ENCODE measurements around the gene GABRG3.

Gene GABRG3

GRCh38 chr15:27535445-27536129 lies 564.6 kb downstream of the GABRG3 start:
- no peak for DNase-seq

- no peak for DNase-seq
Measured at GRCh38 chr15:27538325-27538724, 567.3 kb downstream of the GABRG3 start.

GRCh38 chr15:27541581-27541980 lies 570.6 kb downstream of the GABRG3 start:
- no peak for DNase-seq

DNA sequence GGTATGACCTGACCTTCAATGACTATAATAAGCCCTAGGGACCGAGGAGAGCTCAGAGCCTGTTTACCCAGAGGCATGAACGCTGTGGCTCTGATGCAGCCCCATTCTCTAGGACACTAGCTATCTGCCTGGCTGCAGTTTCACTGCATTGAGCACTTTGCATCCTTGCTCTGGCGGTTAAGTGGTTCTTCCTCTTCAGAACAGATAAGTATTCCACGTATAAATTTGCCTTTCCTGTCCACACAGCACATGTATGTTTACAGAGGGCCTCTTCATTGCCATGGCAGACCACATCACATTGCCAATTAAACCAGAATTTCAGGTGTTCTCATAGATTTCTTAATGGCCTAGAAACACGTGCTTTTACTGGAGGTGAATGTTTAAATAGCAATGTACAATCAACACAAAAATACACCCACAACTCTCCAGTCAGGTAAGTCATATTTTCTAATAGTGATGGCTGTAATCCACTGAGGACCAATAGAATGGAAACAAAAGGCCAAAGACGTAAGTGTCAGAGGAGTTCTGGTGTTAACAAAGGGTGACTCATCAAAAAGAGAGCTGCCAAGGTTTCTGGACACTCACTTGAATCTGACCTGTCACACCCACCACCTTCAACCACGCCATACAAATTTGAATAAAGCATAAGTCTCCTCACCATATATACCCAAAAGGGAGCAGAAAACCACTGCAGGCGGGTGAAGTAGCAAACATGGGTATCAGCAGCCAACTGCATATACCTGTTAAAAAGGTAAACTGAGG lies 574.7 kb downstream of the GABRG3 start:
- no peak for DNase-seq

DNA sequence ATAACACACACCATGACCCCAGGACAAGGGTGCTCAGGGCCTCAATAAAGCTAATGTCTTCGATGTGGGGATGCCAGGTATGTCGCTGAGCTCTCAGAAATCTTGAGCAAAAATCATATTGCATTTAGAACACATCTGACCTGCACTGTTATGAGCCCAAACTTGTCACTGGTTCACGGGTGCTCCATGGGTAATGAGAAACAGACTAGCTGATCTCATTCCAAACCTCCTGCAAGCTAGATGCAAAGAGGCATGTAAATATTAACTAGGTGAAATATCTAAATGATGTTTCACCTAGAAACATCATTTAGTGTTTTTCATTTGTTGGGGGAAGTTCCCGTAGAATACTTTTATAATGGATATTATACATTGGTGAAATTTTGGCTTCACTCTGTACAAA lies 578.8 kb downstream of the GABRG3 start:
- no peak for DNase-seq

DNA sequence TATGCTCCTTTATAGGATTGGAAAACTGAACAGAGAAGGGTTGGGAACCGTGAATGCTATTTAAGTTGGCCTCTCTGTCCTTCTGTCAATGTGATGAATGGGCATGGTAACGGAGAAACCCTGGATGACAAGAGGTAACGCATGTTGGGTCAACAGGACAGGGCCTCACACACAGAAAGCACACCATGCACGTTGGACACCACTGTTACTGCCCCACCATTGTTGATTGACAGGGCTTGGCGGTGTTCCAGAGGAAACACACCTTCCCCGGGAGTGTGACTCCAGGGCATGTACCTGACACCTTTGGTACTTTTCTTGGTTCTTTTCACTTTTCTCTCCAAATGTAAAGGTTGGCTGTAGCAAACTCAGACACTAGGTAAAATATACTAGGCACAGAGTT lies 579.7 kb downstream of the GABRG3 start:
- no peak for DNase-seq

- no peak for DNase-seq
Measured at GRCh38 chr15:27561816-27562215, 590.8 kb downstream of the GABRG3 start.

- no peak for DNase-seq
Measured at GRCh38 chr15:27563765-27564370, 592.9 kb downstream of the GABRG3 start.

GRCh38 chr15:27564656-27565055 lies 593.7 kb downstream of the GABRG3 start:
- no peak for DNase-seq

DNA sequence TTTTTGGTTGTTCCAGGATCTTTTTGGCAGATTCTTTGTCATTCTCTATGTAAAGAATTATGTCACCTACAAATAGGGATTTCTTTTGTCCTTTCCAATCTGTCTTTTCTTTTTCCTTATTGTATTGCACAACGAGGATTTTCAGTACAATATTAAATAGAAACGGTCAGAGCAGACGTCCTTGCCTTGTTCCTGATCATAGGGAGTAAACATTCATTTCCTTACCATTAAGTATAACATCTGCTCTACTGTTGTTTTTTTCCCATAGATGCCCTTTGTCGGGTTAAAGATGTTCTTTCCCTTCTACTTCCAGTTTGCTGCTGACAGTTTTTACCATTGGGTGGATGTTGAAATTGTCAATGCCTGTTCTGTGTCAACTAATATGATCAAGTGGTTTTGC lies 599.8 kb downstream of the GABRG3 start:
- DNase-seq, result no peak

DNA sequence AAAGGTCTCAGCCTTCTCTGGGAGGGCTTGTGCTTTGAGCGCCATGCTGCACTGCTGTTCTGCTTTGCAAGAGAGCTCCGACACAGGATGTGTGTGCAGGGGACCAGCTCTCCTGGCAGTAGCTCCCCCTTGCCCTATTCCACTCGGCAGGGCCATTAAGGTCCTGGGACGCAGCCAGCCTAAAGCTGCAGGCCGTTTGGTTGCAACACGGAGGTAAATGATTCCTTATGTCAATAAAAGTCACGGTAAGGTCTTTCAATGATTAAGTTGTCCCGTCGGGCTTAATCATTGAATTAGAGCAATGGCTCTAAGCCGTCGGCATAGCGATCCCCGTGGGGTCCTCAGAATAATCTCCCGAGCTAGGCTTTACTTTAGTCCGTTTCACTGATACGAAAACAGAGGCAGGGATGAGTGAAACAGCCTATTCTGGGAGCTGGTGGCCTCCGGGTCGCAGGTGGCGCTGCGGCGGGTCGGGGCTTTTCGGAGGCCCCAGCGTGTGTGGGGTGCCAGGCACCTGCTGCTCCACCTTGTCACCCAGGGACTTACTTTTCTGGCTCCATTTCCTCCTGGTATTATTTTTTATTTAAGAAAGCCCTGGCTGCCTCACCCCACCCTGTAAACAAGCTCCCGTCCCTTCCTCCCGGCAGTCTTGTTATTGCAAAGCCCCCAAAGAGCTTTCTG lies 603.0 kb downstream of the GABRG3 start:
- DNase-seq, result no peak

- no peak for DNase-seq
Measured at GRCh38 chr15:27574541-27575054, 603.6 kb downstream of the GABRG3 start.

GRCh38 chr15:27575521-27575920 lies 604.5 kb downstream of the GABRG3 start:
- no peak for DNase-seq

DNA sequence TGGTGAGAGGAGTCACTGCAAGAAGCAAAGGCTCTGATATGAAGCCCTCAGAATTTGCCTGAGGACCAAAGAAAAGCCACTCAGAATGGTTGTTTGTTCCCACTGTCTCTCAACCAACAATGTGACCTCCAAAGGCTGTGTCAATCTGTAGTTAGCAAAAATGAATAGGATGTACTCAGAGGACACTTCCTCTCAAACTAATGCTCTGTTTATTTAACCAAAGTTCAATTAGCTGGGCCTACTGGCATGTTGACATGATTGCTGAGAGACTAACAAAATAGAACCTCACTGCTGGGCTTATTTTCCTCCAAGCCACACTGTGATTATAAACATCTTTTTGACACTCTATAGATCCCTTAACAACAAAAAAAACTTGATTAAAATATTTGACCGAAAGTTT lies 605.6 kb downstream of the GABRG3 start:
- DNase-seq, result no peak

DNA sequence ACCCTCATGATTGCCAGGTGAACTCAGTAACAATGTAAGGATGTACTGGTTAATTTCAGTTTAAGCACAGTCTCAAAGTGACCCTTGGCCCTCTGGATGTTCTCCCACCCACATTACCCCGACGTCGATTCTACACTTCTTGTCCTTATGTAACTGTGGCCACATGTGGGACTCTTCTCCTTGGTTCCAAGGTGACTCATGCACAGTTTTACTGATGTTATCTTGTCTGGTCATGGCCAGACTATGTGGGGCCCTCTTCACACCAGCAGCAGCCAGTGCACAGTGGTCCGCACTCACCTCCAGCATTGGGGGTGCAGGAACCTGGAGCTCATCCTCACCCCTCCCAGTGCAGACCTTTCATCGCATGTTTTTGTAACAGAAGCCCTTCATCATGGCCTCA lies 608.8 kb downstream of the GABRG3 start:
- no peak for DNase-seq

DNA sequence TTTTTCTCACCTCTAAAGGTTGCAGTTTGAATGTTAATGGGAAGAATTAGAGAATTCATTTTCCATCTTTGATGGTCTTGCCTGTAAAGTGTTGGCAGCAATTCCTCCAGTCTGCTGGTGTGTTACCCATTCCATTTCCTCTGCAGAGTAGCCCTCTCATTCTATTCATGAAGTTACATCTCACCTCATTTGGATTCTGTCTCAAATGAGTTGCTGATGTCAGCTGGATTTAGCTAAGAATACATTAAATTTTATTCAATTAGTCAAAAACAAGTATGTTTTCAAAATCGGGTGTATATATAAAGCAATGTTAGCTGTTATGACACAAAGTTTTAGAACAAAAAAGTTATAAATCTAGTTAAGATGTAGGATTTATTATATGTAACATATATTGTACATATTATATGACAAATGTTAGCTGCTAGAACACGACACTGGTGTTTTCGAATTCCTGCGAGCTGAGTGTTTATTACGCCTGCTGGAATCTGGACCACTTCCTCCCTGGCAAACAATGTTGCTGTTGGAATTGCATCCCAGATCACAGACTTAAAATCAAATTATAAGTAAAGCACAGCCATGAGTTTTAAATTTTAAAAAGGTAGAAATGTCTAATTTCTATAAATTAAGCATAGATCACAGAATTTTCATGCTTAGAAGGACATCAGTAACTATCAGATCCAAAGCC lies 611.9 kb downstream of the GABRG3 start:
- DNase-seq, result no peak

DNA sequence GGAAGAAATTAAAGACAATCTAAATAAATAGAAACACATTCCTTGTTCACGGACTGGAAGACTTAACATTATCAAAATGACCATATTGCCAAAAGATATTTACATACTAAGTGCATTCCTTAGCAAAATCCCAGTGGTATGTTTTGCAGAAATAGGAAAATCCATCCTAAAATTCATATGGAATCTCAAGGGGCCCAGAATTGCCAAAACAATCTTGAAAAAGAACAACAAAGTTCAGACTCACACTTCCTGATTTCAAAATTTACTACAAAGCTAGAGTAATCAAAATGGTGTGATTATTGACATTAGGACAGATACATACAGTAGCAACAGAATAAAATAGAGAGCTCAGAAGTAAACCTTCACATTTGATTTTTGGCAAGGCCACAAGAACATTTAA lies 612.7 kb downstream of the GABRG3 start:
- no peak for DNase-seq

GRCh38 chr15:27585041-27585640 lies 614.2 kb downstream of the GABRG3 start:
- no peak for DNase-seq

GRCh38 chr15:27587810-27588209 lies 616.8 kb downstream of the GABRG3 start:
- DNase-seq, result no peak

DNA sequence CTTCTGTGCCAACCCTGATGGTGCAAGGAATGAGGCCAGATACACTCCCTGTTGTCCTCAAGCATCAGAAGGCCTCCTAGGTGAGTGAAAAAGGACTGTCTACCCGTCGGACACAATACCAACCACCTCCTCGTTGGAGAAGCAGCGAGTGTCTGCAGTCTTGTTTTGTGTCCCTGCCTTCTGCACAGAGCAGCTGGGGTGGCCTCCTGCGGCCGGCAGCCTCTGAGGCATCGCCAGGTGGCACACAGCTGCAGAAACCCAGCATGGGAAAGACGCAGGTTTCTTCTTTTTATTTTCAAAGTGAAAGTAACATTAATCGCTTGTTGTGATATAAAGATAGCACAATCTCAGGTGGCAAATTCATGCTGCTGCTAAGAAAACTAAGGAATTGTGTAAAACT lies 618.3 kb downstream of the GABRG3 start:
- DNase-seq, result no peak

DNA sequence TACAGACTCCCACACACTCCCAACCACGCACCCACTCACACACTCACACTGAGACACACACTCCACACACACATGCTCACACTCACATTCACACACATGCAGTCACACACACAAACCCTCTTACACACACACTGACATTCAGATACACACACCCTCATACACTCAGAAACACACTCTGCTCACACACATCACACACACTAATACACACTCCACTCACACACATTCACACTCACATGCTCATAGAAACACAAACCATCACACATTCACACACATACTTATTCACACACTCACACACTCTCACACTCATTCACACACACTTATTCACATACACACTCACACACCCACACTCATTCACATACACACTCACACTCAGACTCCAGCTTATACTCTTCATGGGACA lies 618.8 kb downstream of the GABRG3 start:
- no peak for DNase-seq
